GM12892 (cell line): ENCODE data around the gene TSPAN12. TPM values are rescaled to one million over a fixed set of nuclear protein-coding genes. Genes with fewer than 3 reads are reported as not detected.
"Not testable (repeated sequence)": the region's sequence is repeated elsewhere in the genome, so short reads cannot be mapped to it uniquely, and the experiment has no call there.

Source experiments
- DNase-seq: peaks from one replicate; pipeline ENCODE4 v3.0.0; 2011; ENCODE audit not compliant: insufficient read length
- FAIRE-seq: peaks from 2 replicates; lab custom pipeline; 2011; peaks lifted over from hg19 to GRCh38; lab: Jason Lieb, UNC
- POLR2A ChIP-seq: IDR thresholded peaks from 2 replicates; pipeline ENCODE4 v1.6.1; 2011; ENCODE audit warnings: low read depth, low read length, control low read depth
- POLR2AphosphoS5 ChIP-seq: IDR thresholded peaks from 2 replicates; pipeline ENCODE4 v1.6.1; 2011; ENCODE audit warnings: low read depth, low read length, control low read depth
- TAF1 ChIP-seq: IDR thresholded peaks from 2 replicates; pipeline ENCODE4 v1.6.1; 2011; ENCODE audit warnings: low read depth, mild to moderate bottlenecking, control low read depth, low read length, borderline replicate concordance
- polyA plus RNA-seq: library from polyadenylated mRNA; unstranded; fragments of >200 nt; gene quantifications from one replicate; pipeline ENCODE4 v1.2.1, GENCODE V29; 2012; ENCODE audit warnings: missing spikeins, inconsistent platforms; ENCODE audit not compliant: missing spikeins

The TSPAN12 gene
- 8.9 TPM for polyA plus RNA-seq

- DNase-seq, result peak; percentile 73
- TF ChIP-seq POLR2A (peak; percentile 51; the same call in 1 of the 2 replicates), TAF1 (0 out of 2 replicates have a peak, but pooled peaks have one; percentile 9), POLR2AphosphoS5 (no peak)
- FAIRE-seq, result peak; percentile 61
Observed at GRCh38 chr7:120857588-120858573, at the start of gene TSPAN12. Gene TSPAN12 (minus strand): TSS chr7:120858144. CDS start chr7:120856763, 1,381 bp downstream.

- TF ChIP-seq POLR2A, result no peak
- no peak for TF ChIP-seq TAF1
- DNase-seq, result no peak
- no peak for FAIRE-seq
Observed at GRCh38 chr7:120898715-120899499, 41.0 kb upstream of the TSPAN12 start.

GRCh38 chr7:120895253-120895652, 37.3 kb upstream of the TSPAN12 start:
- DNase-seq, FAIRE-seq: not testable (repeated sequence)

GRCh38 chr7:120885602-120886001, 27.7 kb upstream of the TSPAN12 start:
- not testable (repeated sequence) for DNase-seq, FAIRE-seq

DNA sequence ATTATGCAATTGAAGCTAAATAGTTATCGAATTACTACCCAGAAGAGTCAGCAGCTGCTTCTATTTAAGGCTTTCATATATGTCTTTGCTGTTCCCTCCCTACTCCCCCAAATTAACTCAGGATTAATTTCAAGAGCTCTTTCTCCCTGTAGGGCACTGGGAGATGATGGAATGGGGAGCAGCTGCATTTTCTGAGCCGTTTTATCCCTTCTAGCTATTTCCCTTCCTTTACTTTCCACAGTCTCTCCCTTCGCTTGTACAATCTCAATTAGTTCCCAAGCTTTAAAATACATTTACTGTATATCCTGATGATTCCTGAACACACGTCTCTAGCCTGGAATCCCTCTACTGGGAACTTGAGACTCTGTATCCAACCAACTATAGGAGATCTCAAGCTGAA, 19.8 kb upstream of the TSPAN12 start:
- no peak for DNase-seq
- FAIRE-seq, result no peak
- TF ChIP-seq TAF1 (no peak), POLR2A (no peak), POLR2AphosphoS5 (no peak)

DNA sequence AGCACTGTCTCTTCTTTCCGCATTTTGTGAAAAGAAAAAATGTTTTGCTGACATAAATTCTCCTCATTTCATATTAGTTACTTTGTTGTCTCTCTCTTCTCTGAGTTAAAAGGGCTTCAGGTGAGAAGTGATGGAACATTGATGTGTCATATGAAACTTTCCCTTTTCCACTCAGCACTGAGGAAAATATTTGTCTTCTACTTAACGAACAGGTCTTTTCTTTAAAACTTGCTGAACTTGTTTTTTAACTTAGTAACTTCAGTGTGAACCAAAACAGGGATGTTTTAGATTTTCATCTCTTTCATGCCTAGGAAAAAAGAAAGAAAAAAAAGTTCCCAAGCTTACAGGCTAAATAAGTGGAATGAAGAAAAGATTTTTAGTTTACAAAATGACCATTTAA, 19.0 kb upstream of the TSPAN12 start:
- FAIRE-seq, result no peak
- TF ChIP-seq POLR2AphosphoS5 (no peak), TAF1 (no peak)
- no peak for DNase-seq

GRCh38 chr7:120874722-120875121, 16.8 kb upstream of the TSPAN12 start:
- no peak for FAIRE-seq
- TF ChIP-seq TAF1, result no peak
- TF ChIP-seq POLR2A, result no peak
- TF ChIP-seq POLR2AphosphoS5, result no peak

DNA sequence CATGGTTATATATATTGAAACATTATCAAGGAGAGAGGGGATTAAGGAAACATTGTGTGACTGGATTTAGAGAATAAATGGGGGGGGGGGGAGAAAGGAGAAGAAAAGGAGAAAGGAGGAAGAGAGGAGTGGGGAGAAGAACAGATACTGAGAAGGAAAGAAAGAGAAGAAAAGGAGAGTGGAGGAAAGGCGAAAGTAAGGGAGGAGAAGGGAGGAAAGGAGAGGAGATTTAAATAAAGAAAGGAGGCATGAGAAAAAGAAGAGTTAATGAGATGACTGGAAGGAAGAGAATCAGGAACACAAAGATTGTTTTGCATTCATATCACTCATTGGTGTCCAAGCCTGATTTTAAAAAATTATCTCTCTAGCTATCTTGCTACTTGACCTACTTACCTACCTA, 16.1 kb upstream of the TSPAN12 start:
- no peak for DNase-seq
- TF ChIP-seq POLR2AphosphoS5 (no peak), TAF1 (no peak), POLR2A (no peak)
- FAIRE-seq, result no peak

More at GRCh38 chr7:120874722-120875121, 16.8 kb upstream of the TSPAN12 start:
- no peak for DNase-seq

DNA sequence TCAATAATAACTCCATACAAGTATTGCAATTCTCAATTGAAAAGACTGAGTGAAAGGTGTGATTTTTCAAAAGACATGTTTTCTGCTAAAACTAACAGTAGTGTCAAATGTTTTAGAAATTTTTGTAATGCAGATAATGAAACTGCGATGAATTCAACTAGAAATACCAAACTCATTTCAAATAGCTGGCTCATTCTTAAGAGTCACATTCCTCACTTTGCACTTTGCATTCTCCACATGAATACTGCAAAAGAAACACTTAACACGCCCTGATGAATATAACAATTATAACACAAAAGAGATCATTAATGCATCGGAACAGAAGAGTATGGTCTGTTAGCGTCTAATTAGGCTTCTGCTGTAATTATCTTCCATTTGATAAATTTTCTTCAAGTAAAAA, 15.5 kb upstream of the TSPAN12 start:
- DNase-seq, result no peak
- peak; percentile 61 for FAIRE-seq

GRCh38 chr7:120869700-120870099, 11.8 kb upstream of the TSPAN12 start:
- no peak for TF ChIP-seq TAF1
- TF ChIP-seq POLR2AphosphoS5, result no peak
- no peak for TF ChIP-seq POLR2A
- no peak for FAIRE-seq

More for the DNA sequence above, 15.5 kb upstream of the TSPAN12 start:
- no peak for TF ChIP-seq TAF1
- no peak for TF ChIP-seq POLR2A
- TF ChIP-seq POLR2AphosphoS5, result no peak

GRCh38 chr7:120867932-120868331, 10.0 kb upstream of the TSPAN12 start:
- FAIRE-seq (no peak), DNase-seq (no peak)
- no peak for TF ChIP-seq POLR2A
- no peak for TF ChIP-seq TAF1
- no peak for TF ChIP-seq POLR2AphosphoS5

More at GRCh38 chr7:120869700-120870099, 11.8 kb upstream of the TSPAN12 start:
- DNase-seq, result no peak
